ENCODE measurements around the gene HNMT.
A peak's percentile ranks its signal among the peaks of the same experiment; 100 is the strongest.
"Not testable (repeated sequence)": the region's sequence is repeated elsewhere in the genome, so short reads cannot be mapped to it uniquely, and the experiment has no call there.

The HNMT gene

DNA sequence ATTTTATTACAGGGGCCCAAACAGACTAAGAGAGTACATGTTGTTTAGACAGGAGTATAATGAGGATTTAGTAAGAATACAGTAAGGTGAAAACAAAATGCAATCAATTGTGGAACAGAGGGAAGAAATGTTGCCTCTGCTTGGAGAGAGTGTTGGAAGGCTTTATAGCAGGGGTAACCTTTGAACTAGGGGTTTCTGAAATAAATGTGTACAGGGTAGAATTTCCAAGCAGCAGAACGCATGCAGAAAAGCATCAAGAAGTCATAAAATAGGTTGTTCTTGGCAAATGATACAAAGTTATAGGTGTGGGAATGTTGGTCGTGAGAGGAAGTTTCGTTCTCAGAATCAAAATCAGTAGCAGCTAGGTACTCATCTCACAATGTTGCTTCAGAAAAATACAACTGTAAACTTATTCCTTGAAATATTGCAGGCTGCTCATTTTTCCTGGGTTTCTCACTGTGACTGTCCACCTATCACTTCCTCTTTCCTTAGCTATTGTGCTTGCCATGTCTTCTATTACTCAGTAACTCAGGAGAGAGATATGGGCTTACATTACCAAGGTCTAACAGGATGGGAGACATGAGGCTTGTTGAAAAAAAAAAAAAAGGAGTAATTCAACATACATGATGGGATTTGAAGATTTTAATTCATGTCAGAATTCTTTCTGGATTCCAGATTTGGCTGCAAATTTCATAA is 17.1 kb upstream of the HNMT start:
- no peak for FAIRE-seq

DNA sequence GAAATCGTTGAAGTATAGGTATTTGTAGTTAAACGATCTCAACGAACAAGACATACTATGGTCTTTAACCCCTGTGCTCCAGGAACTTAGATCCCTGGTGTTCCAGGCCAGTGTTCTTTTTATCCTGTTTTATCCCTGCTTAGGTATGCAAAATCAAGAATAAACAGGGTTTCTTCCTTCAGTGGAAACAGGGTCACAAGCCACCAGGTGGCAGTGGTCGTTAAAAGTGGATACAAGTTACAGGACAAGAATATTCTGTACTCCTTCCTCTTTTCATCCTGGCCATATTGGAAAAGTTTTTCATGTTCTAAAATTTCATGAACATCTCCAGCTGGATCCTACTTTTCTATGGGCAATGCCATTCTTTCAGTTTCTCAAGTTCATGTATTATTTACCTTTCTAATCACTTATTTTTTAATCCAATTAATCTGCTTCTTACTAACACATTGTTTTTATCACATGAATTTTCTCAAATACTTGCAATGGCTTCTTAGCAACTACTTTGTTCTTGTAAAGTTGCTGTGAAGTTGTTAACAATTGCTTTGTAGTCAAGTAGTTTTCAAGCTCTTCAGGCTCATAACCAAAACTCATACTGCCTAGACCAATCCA is 16.4 kb upstream of the HNMT start:
- FAIRE-seq: peak; percentile 65

DNA sequence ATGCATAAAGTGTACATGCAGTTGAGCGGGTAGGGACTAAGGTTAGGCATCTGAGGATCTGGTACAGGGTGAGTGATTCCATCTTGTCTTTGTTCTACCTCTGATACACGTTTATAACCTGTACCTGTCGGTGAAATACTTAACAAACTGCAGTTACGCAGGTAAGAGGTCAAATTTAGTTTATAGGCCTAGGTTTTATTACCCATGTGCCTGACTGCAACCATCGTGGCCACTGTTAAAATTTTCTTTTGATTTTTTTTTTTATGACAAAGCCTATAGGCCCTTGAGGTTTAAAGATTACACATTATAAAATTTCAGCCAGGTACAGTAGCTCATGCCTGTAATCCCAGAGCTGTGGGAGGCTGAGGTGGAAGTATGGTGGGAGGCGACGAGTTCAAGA is 15.4 kb upstream of the HNMT start:
- no peak for FAIRE-seq

DNA sequence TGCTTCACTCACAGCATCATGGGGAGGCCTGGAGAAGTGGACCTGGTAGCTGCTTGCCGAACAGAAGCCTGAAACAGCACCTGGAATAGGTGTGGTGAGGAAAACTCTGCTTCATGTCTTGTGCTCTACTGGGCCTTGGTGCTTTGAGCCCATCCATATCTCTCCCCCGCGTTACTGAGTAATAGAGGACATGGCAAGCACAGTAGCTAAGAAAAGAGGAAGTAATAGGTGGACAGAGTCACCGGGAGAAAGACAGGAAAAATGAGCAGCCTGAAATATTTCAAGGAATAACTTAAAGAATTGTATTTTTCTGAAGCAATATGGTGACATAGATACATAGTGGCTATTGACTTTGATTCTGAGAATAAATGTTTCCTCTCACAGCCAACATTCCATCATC is 14.0 kb upstream of the HNMT start:
- no peak for FAIRE-seq

DNA sequence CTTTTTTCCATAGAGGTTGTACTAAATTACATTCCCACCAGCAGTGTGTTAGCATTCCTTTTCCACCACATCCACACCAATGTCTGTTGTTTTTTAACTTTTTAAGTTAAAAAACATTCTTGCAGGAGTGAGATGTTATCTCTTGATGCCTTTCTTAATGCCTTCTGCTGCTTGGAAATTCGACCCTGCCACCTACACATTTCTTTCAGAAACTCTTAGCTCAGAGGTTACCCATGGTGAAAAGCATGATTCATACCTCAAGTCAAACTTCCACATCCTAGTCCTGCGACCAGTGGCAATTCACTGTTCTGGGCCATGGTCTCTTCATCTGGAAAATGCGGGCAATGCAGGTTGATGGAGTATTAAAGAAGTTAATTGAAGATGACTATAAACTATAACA is 12.7 kb upstream of the HNMT start:
- FAIRE-seq: no peak

DNA sequence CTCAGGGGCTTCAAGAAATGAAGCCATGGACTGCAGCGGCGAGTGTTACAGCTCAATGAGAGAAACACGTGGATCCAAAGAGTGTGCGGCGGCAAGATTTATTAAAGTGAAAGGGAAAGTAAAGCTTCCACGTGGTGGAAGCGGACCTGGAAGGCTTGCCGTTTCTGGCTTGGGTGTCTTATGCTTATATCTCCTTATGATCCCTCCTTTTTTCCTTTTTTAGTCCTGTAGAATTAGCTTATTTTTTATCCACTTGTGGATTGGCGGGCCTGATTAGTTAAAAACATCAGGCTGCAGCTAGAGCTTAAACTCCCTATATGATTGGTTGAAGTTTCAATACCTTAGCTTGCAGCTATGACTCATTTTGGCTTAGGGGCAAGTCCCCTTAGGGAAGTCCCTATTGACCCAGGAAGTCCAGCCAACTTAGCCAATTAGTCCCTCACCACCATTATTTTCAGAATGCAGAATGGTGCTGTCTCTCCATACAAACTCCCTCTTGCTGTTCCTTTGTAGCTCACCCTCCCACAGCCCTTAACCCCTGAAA is 11.6 kb upstream of the HNMT start:
- no peak for FAIRE-seq

DNA sequence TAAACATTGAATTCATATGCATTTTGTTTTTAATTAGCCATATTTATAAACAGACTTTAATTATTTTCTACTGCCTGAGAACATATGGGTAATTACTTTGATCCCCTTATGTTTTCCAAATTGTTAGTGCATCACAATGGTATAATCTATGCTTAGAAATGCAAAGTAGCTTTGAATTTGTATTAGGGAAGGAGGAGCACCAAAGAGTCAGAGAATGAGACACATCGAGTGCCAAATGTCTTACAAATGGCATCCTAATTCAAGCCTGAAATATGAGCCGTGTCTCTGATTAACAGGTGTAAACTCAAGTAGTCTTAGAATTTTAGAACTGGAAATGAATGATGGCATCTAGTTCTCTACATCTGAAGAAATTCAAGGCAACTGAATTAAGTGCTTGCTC is 8.7 kb upstream of the HNMT start:
- no peak for FAIRE-seq

DNA sequence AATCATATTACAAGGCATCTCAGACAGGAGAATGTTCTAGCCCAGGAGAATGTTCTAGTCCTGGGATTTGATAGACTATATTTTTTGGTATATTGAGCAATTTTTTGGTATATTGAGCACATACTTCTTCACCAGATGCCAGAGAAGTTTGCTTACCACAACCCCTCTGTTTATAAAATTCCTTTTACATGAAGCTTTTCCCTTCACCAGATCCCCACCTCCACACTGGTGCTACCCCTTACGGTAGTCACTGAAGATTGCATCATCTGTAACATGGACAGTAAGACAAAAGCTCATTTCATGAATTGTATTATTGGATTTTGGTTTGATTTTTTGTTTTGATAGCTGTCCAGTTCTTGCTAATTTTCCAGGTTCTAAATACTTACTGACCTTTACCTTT is 7.2 kb upstream of the HNMT start:
- FAIRE-seq: no peak

DNA sequence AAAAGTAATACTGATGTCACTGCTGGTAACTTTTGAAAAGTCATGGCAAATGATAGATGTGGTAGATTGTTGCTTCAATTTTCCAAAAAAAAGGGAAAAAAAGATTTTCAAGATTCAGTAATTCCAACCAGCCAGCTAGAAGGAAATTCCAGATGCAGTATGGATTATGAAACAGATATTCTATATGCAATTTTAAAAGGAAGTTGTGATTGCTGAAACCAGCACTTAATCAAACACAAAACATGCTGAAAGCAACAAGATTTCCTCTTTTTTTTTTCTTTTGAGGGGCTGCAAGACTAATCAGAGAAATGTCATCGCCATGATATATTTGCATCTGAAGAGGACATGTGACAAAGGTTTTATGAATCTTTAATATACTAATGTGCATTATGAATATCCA is 5.1 kb upstream of the HNMT start:
- no peak for FAIRE-seq

DNA sequence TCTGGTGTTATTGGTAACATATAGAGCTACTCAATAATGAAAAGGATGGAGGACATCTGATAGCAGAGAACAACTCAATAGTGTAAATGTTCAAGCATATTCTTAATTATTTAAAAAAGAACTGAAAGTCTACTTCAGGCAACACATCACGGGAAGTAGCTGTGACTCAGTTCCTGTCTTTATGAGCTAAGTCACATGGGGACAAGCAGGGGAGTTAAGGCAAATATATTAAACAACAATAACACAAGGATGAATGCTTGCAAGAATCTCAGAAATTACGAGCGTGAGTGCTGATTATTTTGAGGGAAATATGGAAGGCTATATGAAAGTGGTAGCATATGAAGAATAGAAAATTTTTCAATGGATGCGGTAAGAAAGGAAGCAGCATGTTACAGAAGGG is 4.0 kb upstream of the HNMT start:
- FAIRE-seq: no peak

DNA sequence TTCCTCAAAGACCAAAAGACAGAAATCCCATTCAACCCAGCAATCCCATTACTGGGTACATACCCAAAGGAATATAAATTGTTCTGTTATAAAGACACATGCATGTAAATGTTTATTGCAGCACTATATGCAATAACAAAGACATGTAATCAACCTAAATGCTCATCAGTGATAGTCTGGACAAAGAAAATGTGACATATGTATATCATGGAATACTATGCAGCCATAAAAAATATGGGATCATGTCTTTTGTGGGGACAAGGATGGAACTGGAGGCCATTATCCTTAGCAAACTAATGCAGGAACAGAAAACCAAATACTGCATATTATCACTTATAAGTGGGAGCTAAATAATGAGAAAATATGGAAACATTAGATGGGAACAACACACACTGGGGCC is 2.7 kb upstream of the HNMT start:
- FAIRE-seq: no peak

DNA sequence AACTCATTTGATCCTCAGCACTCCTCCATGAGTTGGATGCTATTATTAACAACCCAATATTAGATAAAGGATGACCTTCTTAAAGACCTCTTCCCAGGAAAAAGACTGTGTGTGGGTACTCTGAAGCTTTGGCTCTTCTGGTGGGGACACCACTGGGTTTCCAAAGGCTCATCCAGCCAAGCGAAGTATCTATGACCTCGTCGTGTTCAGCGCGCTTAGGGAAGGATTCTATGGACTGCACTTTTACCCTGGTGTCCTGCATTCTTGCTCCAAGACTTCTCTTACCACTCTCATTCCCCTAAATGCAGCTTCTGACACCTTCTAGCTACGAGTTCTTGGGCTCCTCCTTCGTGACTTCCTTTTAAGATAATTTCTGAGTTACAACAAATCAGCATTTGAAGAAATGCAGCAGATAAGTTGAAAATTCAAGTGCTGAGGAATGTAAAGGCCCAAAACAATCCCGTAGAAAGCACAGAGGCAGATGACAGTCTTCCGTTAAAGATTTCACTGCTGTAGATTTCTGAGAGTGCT is 673 bp upstream of the HNMT start:
- FAIRE-seq: no peak

DNA sequence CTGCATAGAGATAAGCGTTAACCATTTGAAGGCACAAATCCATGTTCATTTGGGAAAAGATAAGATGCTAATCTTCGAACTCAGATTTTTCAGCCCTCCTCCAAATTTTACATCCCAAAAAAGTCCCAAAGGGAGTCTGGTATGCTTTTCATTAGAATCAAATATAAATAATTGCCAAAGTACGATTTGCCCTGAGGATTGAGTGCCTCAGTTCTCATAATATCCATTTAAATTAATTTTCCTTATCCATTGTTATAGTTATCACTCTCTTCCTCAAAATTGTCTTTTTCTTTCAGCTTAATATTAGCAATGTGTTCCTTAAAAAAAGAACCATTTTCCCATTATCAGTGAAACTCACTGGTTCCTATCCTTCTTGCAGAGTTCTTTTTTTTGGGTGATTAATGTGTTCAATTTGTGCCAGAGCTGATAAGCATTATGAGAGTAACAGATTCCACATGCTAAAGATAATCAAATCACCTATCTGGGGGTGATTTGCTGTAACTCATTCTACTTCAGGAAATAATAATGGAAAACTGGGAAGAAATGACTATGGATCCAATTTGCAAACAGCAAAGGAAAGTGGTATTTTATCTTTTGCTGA is 686 bp downstream of the HNMT start:
- FAIRE-seq: no peak

DNA sequence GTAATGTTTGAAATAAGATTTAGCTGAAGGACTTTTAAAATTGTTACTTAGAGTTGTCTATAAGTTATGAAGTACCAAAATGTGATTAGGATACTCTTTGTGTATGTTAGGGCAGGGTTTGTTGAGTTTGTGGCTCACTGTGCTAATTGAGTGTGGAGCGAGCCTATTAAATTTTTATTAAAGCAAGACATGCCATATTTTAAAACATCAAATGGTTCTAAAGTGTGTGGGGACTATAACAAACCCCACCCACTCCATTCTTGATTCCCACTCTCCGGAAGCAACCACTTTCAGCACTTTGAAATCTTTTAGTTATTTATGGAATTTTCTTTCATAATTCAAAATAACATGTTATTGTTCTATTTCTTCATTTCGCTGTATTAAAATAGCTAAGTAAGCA is 1.8 kb downstream of the HNMT start:
- FAIRE-seq: no peak

DNA sequence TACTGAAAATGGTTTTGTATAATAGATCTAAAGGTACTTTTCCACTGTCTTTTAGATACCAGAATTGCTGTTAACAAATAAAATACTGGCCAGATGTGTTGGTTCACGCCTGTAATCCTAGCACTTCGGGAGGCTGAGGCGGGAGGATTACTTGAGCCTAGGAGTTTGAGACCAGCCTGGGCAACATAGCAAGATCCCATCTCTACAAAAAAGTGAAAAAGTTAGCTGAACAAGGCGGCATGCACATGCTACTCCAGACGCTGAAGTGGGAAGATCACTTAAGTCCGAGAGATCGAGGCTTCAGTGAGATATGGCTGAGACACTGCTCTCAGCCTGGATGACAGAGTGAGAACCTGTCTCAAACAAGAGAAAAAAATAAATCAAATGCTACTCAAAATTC is 2.8 kb downstream of the HNMT start:
- no peak for FAIRE-seq

DNA sequence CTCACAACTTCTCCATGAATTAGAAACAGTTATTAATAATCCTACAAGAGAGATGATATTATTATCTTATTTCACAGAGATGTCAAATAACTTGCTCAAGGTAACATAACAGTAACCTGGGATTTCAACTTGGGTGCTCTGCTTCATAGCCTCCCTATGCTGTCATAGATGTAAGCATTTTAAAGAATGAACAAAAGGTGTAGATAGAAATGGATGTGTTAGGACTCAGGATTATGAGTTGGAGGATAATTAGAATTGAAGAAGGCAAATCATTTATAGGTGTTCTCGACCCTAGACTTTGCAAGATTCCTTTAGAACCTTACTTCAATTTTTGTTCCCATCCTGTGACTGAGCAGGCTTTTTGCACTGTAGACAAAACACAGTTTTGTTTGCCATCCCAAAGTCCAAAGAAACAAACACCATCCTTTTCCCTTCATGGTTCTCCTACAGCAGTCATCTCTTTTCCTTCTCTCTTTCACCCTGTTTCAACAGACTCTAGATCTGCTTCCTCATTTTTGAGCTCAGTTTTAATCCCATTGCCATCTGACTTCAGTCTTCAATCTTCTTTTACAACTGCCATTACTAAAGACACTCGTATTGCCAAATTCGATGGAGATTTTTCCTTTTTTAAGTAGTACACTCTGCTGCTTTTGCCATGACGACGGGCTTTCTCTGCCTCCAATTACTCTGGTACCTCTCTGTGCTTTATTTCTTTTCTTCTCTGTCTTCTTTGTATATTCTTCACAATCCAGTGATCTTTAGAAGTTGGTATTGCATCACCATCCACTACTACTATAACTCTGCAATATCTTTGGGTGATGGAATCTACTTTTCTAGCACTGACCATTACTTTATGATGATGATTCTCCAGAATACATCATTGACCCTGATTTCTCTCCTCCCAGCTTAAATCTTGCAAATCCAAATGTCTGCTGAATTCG is 4.5 kb downstream of the HNMT start:
- no peak for FAIRE-seq

DNA sequence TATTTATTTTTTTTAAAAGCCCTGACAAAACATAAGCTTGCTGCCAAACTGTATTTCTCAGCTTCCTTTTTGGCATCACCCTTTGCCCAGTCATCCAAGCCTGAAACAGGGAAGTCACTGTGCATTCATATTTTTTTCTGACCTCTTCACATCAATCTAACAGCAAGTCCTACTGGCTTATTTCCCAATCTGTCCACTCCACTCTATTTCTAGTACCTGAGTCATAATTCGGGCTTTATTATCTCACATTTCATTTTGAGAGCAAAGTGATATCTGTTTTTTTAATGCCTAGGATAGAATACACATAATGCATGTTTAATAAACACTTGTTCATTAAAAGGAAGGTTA is 5.1 kb downstream of the HNMT start:
- no peak for FAIRE-seq

DNA sequence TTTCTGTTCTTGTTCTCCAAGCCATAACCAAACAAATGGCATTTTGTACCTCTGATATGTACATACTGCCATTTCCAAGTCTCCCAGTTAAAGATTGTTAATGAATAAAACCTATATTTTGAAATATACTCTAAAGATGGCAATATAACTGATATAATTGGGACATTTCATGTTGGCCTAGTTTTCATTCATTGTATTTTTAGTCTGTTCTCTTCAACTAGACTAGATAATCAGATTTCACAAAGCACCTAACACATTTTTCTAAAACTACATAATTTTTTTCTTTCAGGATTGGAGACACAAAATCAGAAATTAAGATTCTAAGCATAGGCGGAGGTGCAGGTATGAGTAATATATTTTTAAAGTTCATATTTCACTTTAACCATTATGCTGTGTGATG is 5.6 kb downstream of the HNMT start:
- FAIRE-seq: no peak

DNA sequence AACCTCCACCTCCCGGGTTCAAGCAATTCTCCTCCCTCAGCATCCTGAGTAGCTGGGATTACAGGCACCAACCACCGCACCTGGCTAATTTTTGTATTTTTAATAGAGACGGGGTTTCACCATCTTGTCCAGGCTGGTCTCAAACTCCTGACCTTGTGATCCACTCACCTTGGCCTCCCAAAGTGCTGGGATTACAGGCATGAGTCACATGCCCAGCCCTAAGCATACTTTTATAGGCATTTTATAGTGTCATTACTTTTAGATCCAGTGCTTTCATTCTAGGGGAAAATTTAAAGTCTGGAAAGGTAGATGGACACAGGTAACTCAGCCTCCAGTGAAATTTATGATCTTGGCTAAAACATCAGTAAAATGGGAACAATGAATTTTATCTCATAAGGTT is 7.0 kb downstream of the HNMT start:
- not testable (repeated sequence) for FAIRE-seq

DNA sequence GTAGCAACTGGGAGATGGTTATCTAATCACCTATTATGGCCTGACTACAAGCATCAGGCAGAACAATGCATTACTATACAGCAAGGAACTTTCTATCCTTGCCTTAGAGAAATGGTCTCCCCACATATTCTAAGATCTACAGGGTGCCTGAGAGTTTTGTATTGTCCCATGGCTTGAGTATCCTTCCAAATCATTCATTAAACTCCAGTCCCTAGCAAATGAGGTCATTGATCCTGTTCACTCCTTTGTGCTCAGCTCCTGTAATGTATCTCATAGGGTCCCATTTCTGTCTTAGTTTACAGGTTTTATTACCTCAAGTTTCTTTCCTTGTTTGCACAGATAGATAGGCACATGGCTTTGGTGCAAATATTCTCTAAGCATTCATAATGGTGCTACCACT is 9.0 kb downstream of the HNMT start:
- FAIRE-seq: no peak

DNA sequence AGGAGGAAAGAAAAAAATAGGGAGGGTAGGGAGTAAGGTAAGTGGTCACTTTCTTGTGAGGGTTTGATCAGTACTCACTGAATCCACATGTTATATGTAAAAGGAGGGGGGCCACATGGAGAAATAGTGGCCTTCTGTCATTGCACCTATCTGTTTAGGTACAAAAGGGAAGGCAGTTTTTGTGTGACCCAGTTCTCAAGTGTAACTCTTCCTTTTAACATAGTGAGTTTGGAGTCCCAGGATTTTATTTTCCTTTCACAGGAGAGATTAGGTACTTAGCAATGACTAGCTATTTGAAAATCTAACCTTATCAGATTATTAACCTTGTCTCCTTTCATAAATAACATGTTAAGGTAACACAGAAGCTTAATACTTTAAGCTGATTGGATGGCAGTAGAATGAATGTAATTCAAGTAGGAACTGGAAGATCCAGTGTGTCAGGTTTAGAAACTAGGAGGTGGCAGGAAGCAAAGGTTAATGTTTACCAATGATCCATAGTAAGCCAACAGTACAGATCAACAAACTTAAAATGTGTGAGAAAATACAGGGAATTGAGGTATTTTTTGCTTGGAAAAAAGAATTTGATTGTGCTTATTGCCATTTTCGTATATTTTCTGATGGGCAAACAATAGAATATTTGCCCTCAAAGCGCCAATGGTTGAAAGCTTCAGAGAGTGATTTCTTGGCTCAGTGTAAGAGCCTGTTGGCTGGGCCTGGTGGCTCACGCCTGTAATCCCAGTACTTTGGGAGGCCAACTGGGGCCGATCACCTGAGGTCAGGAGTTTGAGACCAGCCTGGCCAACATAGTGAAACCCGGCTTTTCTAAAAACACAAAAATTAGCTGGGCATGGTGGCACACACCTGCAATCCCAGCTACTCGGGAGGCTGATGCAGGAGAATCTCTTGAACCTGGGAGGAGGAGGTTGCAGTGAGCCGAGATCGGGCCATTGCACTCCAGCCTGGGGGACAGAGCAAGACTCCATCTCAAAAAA is 11.3 kb downstream of the HNMT start:
- peak; percentile 79 for FAIRE-seq

DNA sequence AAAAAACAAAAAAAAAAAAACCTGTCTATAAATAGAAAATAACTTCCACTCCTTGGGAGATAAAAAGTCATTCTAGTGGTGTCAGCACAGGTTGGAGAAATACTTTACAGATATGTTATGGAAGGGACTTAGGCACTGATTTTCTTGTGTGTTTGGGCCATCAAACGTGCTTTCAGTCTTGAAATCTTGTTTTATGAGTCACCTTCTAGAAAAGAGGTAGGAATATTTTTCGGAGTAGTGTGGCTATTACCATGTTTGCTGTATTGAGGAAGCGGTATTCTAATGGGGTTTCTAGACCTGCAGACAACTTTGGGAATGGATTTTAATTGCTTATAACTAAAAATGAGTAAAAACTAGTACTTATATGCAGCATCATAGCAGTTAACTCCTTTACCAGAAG is 12.0 kb downstream of the HNMT start:
- no peak for FAIRE-seq
